ENCODE measurements around the gene PIEZO2. TPM values are rescaled to one million over a fixed set of nuclear protein-coding genes. Genes with fewer than 3 reads are reported as not detected.
"Not testable (repeated sequence)": the region's sequence is repeated elsewhere in the genome, so short reads cannot be mapped to it uniquely, and the experiment has no call there.

Gene PIEZO2
- total and polyA plus RNA-seq, 7 donors = 1.4 to 35.2 (median 25.1) TPM; not detected in 1

DNA sequence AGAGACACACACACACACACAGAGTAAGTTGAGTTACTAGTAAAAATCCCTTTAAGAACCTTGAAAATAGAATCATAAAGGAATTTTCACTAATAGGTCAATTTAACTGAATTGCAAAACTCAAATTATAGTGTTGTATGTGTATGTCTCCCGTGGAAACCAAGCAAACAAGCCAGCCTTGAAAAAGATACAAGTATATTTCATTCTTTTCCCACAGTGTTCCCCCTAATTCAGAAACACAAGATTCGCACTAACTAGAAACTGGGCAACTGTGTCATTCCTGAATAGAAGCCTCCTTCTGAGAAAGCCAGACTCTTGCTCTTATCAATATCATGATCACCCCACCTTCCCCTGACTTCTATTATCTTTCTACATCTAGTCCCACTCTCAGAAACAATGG, 229.5 kb downstream of the PIEZO2 start:
- no peak for TF ChIP-seq POLR2AphosphoS5 (IDR thresholded peaks at IDR 0.05)
- TF ChIP-seq, protein P1, sequence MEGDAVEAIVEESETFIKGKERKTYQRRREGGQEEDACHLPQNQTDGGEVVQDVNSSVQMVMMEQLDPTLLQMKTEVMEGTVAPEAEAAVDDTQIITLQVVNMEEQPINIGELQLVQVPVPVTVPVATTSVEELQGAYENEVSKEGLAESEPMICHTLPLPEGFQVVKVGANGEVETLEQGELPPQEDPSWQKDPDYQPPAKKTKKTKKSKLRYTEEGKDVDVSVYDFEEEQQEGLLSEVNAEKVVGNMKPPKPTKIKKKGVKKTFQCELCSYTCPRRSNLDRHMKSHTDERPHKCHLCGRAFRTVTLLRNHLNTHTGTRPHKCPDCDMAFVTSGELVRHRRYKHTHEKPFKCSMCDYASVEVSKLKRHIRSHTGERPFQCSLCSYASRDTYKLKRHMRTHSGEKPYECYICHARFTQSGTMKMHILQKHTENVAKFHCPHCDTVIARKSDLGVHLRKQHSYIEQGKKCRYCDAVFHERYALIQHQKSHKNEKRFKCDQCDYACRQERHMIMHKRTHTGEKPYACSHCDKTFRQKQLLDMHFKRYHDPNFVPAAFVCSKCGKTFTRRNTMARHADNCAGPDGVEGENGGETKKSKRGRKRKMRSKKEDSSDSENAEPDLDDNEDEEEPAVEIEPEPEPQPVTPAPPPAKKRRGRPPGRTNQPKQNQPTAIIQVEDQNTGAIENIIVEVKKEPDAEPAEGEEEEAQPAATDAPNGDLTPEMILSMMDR (IDR thresholded peaks at IDR 0.05) = no peak
- TF ChIP-seq EP300 (IDR thresholded peaks at IDR 0.05) = no peak
- TF ChIP-seq POLR2A (IDR thresholded peaks at IDR 0.05) = no peak
- H3K36me3 ChIP-seq = no peaks in the 10 kb centered on the region
- 84 to 86% methylated on average over 2 of the region's 2 CpGs for WGBS, 2 donors
- intact Hi-C loops (cut with DNase I) = no loop called here
- DNase-seq = no peak
- no peak overlapping the region for H3K4me3 ChIP-seq
- H3K27ac ChIP-seq = no peak overlapping the region
- no peaks in the 10 kb centered on the region for H3K27me3 ChIP-seq
- H3K9me3 ChIP-seq = no peaks in the 10 kb centered on the region
- no peaks in the 10 kb centered on the region for H3K4me1 ChIP-seq

DNA sequence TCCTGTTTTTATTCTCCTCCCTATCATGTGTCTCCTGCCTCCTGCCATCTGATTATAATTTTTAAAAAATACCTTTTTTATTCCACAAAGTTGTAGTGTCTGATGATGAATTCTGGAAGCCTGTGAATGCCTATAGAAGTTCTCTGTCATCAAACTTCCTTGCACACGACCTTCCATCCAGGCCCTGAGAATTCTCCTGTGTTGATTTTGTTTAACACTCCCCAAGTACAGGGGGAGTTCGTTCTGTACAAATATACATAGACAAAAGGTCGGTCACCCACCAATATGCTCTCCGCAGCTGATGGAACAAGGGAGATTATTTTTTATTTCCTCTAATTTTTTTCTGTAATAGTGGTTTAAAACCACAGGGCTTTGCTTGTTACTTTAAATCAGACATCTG, 232.5 kb downstream of the PIEZO2 start:
- no peaks in the 10 kb centered on the region for H3K9me3 ChIP-seq
- 23 to 47% methylated on average over 4 of the region's 4 CpGs for WGBS, 2 donors
- H3K27me3 ChIP-seq = no peaks in the 10 kb centered on the region
- TF ChIP-seq, protein P1 (IDR thresholded peaks at IDR 0.05) = no peak
- TF ChIP-seq EP300 (IDR thresholded peaks at IDR 0.05) (no peak), POLR2AphosphoS5 (IDR thresholded peaks at IDR 0.05) (no peak), POLR2A (IDR thresholded peaks at IDR 0.05) (no peak)
- H3K4me3 ChIP-seq = no peak overlapping the region
- no peak for DNase-seq
- no peaks in the 10 kb centered on the region for H3K36me3 ChIP-seq
- peaks cover 0 to 9% (median 4%) of the 10 kb centered on the region in 4 donors for H3K4me1 ChIP-seq
- intact Hi-C loops (cut with DNase I) = no loop called here
- no peak overlapping the region for H3K27ac ChIP-seq

DNA sequence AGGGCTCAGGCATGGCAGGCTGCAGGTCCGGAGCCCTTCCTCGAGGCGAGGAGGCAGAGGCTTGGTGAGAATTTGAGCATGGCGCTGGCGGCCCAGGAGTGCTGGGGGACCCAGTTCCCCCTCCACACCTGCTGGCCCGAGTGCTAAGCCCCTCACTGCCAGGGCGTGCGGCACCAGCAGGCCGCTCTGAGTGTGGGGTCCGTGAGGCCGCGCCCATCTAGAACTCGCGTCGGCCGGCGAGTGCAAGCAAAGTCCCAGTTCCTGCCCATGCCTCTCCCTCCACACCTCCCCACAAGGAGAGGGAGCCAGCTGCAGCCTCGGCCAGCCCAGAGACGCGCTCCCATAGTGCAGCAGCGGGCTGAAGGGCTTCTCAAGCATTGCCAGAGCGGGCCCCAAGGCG, 233.0 kb downstream of the PIEZO2 start:
- no peak for DNase-seq
- Histone ChIP-seq H3K4me3 (no peak overlapping the region), H3K4me1 (peaks cover 0 to 9% (median 4%) of the 10 kb centered on the region in 4 donors), H3K27me3 (no peaks in the 10 kb centered on the region), H3K9me3 (no peaks in the 10 kb centered on the region), H3K36me3 (no peaks in the 10 kb centered on the region), H3K27ac (no peak overlapping the region)
- intact Hi-C loops (cut with DNase I) = no loop called here
- TF ChIP-seq POLR2AphosphoS5 (IDR thresholded peaks at IDR 0.05) (no peak), POLR2A (IDR thresholded peaks at IDR 0.05) (no peak), EP300 (IDR thresholded peaks at IDR 0.05) (no peak)
- TF ChIP-seq, protein P1 (IDR thresholded peaks at IDR 0.05) = no peak
- WGBS, 2 donors = 88 to 93% methylated on average over 23 of the region's 23 CpGs

DNA sequence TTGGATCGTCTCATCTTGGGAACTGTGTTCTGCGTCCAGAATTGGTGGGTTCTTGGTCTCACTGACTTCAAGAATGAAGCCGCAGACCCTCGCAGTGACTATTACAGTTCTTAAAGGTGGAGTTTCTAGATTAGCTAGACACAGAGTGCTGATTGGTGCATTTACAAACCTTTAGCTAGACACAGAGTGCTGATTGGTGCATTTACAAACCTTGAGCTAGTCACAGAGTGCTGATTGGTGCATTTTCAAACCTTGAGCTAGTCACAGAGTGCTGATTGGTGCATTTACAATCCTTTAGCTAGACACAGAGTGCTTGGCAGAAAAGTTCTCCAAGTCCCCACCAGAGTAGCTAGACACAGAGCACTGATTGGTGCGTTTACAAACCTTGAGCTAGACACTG, 233.6 kb downstream of the PIEZO2 start:
- intact Hi-C loops (cut with DNase I); H3K4me1 ChIP-seq; H3K4me3 ChIP-seq; H3K36me3 ChIP-seq; DNase-seq; H3K9me3 ChIP-seq; H3K27me3 ChIP-seq; H3K27ac ChIP-seq: not testable (repeated sequence)
- WGBS, 2 donors = 96 to 97% methylated on average over 5 of the region's 5 CpGs

DNA sequence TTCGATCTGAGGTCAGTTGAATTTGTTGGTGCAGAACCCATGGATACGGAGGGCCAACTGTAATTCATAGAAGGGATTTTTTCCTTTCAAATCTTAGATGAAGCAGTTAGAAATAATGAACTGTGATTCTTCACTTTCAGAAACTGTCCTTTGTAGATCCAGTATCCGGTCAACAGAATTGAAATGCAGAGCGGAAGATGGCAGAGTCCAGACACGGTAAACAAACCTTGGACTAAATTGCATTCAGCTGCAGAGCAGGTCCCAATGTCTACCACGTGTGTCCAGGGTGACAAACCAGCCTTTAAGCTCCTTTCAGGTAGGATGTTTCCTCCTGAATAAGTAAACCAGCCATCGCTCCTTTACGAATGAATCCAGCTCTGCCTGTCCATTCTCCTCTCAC, 234.8 kb downstream of the PIEZO2 start:
- H3K4me3 ChIP-seq; H3K27me3 ChIP-seq; H3K27ac ChIP-seq; intact Hi-C loops (cut with DNase I); H3K9me3 ChIP-seq; H3K4me1 ChIP-seq; DNase-seq; H3K36me3 ChIP-seq: not testable (repeated sequence)
- WGBS, 2 donors = 65 to 76% methylated on average over 6 of the region's 8 CpGs

DNA sequence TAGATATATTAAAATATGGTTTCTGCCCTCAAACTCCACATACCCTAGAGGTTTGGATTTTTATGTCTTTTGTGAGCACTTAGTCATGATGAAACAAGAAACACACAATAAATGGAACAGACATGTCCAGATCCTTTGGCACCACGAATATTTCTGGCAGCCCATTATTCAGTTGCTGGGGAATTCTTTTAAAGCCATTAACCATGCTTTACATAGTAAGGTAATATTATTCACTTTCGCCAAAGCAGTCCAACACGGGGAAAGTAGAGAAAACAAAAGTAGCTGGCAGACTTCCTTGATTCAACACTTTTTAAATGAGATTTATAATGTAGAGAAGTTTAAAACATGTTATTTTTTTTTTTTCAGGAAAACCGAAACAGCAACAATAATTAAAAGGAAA, 235.4 kb downstream of the PIEZO2 start:
- DNase-seq = no peak
- Histone ChIP-seq H3K27me3 (no peaks in the 10 kb centered on the region), H3K4me1 (peaks cover 0 to 9% (median 4%) of the 10 kb centered on the region in 4 donors), H3K4me3 (no peak overlapping the region), H3K27ac (no peak overlapping the region), H3K36me3 (no peaks in the 10 kb centered on the region), H3K9me3 (no peaks in the 10 kb centered on the region)
- TF ChIP-seq POLR2AphosphoS5 (IDR thresholded peaks at IDR 0.05) (no peak), EP300 (IDR thresholded peaks at IDR 0.05) (no peak), POLR2A (IDR thresholded peaks at IDR 0.05) (no peak)
- TF ChIP-seq, protein P1 (IDR thresholded peaks at IDR 0.05) = no peak
- intact Hi-C loops (cut with DNase I) = no loop called here
- 62 to 77% methylated on average over 4 of the region's 4 CpGs for WGBS, 2 donors
